K562 (cell line): Measurements from ENCODE around the gene FAM107B. TPM values are rescaled to one million over a fixed set of nuclear protein-coding genes. Genes with fewer than 3 reads are reported as not detected.

Experiments
- ATAC-seq: fragments of 200-7000 bp; cut with Tn5 transposase; 3 replicates; pipeline ENCODE4 v1.9.1; 2020; ENCODE audit warnings: moderate library complexity
- BruUV-seq: library from RNA; stranded (reverse); fragments of 400-500 nt; replicated peaks from 2 replicates; lab custom pipeline; 2021; lab: Mats Ljungman, UMichigan
- CTCF ChIA-PET: fragments of 300-600 bp; formaldehyde crosslinking; extraction: SDS; loops from one replicate; lab custom pipeline; 2021; ENCODE audit warnings: low intra/inter-chr PET ratio; lab: Yijun Ruan, JAX
- POLR2A ChIA-PET: fragments of 300-600, 350-650 bp; sonication (Branson Sonifier 250); formaldehyde crosslinking; extraction: SDS; loops from one replicate; lab custom pipeline; 2021; ENCODE audit warnings: antibody characterized with exemption, inconsistent platforms; lab: Yijun Ruan, JAX
- DNase-seq, 4 experiments: peaks; one replicate each; pipeline versions ENCODE4 v3.0.0 to v3.0.0-alpha.2; 2011 to 2018; ENCODE audit warnings: low spot score in 3 of 4, mixed read lengths in 3 of 4; ENCODE audit errors: extremely low read depth in 1 of 4
- FAIRE-seq: peaks from 2 replicates; lab custom pipeline; 2011; peaks lifted over from hg19 to GRCh38; lab: Jason Lieb, UNC
- H2AFZ ChIP-seq: 2 replicates; pipeline ENCODE4 v1.6.0; 2011; ENCODE audit warnings: low read depth, low read length, control low read depth, inconsistent platforms
- H3K27ac ChIP-seq: fragments of 200-600 bp; 3 replicates; pipeline ENCODE4 v1.8.0; 2011; ENCODE audit warnings: low read depth, mild to moderate bottlenecking, control low read depth, inconsistent platforms, low read length, moderate library complexity, mixed read lengths; ENCODE audit errors: extremely low read depth
- H3K27me3 ChIP-seq, 2 experiments: fragments of 300-600 bp in 1 of 2; 2 replicates in 1 of 2; 3 replicates in 1 of 2; pipeline versions ENCODE4 v1.6.0 to v1.8.0; 2011; ENCODE audit warnings: inconsistent platforms in 2 of 2, low read length in 2 of 2, mild to moderate bottlenecking in 1 of 2, mixed read lengths in 1 of 2, moderate library complexity in 1 of 2; ENCODE audit not compliant: control insufficient read depth in 2 of 2, insufficient read depth in 2 of 2
- H3K36me3 ChIP-seq: fragments of 300-600 bp; 3 replicates; pipeline ENCODE4 v1.8.0; 2011; ENCODE audit warnings: mild to moderate bottlenecking, low read length, inconsistent platforms; ENCODE audit not compliant: control insufficient read depth, insufficient read depth
- H3K4me1 ChIP-seq, 2 experiments: fragments of 200-600 bp in 1 of 2; replicated peaks in 1 of 2; 2 replicates in 1 of 2; 3 replicates in 1 of 2; pipeline versions ENCODE4 v1.5.1 to v1.8.0; 2011; ENCODE audit warnings: inconsistent platforms in 2 of 2, low read length in 2 of 2, mild to moderate bottlenecking in 1 of 2, mixed read lengths in 1 of 2, moderate library complexity in 1 of 2; ENCODE audit not compliant: control insufficient read depth in 2 of 2, insufficient read depth in 2 of 2
- H3K4me2 ChIP-seq: 2 replicates; pipeline ENCODE4 v1.6.1; 2011; ENCODE audit warnings: low read length, control low read depth, inconsistent platforms, mixed read lengths; ENCODE audit not compliant: insufficient read depth
- H3K4me3 ChIP-seq: fragments of 200-600 bp; sonication (generic), shearing (Covaris generic); 2 replicates; pipeline ENCODE4 v1.5.1; 2016; ENCODE audit warnings: control low read depth, inconsistent platforms
- H3K79me2 ChIP-seq: fragments of 200-600 bp; 3 replicates; pipeline ENCODE4 v1.8.0; 2011; ENCODE audit warnings: low read length, inconsistent platforms; ENCODE audit not compliant: control insufficient read depth, insufficient read depth
- H3K9ac ChIP-seq, 2 experiments: 2 replicates each; pipeline versions ENCODE4 v1.6.0 to v1.6.1; 2011; ENCODE audit warnings: low read depth in 2 of 2, low read length in 2 of 2, control low read depth in 1 of 2, inconsistent platforms in 1 of 2, mild to moderate bottlenecking in 1 of 2, mixed read lengths in 1 of 2; ENCODE audit not compliant: insufficient read depth in 1 of 2
- H3K9me1 ChIP-seq: one replicate; pipeline ENCODE4 v1.6.0; 2011; ENCODE audit warnings: inconsistent platforms, mild to moderate bottlenecking, low read length, moderate library complexity; ENCODE audit not compliant: control insufficient read depth, insufficient read depth
- H3K9me3 ChIP-seq: replicated peaks from 2 replicates; pipeline ENCODE4 v1.5.1; 2011; ENCODE audit warnings: low read depth, low read length, inconsistent platforms; ENCODE audit not compliant: control insufficient read depth, insufficient read depth
- H4K20me1 ChIP-seq: replicated peaks from 2 replicates; pipeline ENCODE4 v1.6.1; 2011; ENCODE audit warnings: low read length, inconsistent platforms, mixed read lengths; ENCODE audit not compliant: control insufficient read depth, insufficient read depth
- GABPB1 ChIP-seq: sonication (generic); formaldehyde crosslinking; IDR thresholded peaks from 2 replicates; pipeline ENCODE4 v1.8.0; 2022; ENCODE audit warnings: mild to moderate bottlenecking, missing genetic modification reagents
- NFIC ChIP-seq: fragments of 450-650 bp; IDR thresholded peaks from 2 replicates; pipeline ENCODE4 v1.6.1; 2017; ENCODE audit warnings: mild to moderate bottlenecking, inconsistent platforms
- SNIP1 ChIP-seq: fragments of 450-650 bp; IDR thresholded peaks from 2 replicates; pipeline ENCODE4 v1.7.1; 2017; ENCODE audit warnings: low read depth, mild to moderate bottlenecking
- whole genome bisulfite sequencing: fragments of 100-300 bp; shearing (Covaris generic); methylation state at CpG from one replicate; pipeline ENCODE4 v1.1.6; 2016; ENCODE audit warnings: low coverage, mixed read lengths; ENCODE audit not compliant: insufficient coverage; ENCODE audit errors: missing lambda C conversion rate; 5-methylcytosine and 5-hydroxymethylcytosine counted together
- in situ Hi-C: fragments of 300-500 bp; cut with MboI; formaldehyde crosslinking; loops from 4 replicates; pipeline ENCODE4 v1.15.0; 2018; ENCODE audit warnings: inconsistent platforms, mixed read lengths
- intact Hi-C: fragments of 100-400 bp; cut with micrococcal nuclease; formaldehyde crosslinking; loops from 2 replicates; pipeline ENCODE4 v1.14.2; 2022
- polyA plus RNA-seq, 8 experiments: library from polyadenylated mRNA; depleted of rRNA in 4 of 8; stranded (reverse) in 5 of 8; unstranded in 3 of 8; fragments of >200 nt; fragmentation: Nextera tagmentation in 2 of 8; fragmentation: Illumina TruSeq in 1 of 8; extraction: Ambion mirVana in 2 of 8; extraction: Trizol in 1 of 8; gene quantifications; 2 replicates each; pipeline versions ENCODE4 v1.2.1 to v1.2.3, GENCODE V29; 2011 to 2014; ENCODE audit warnings: inconsistent platforms in 1 of 8, missing spikeins in 1 of 8
- total RNA-seq, 7 experiments: library from RNA; depleted of rRNA in 6 of 7; stranded (reverse); fragments of >200 nt in 6 of 7; fragmentation: Illumina TruSeq in 2 of 7; extraction: Trizol in 2 of 7; gene quantifications; 2 replicates each; pipeline versions ENCODE4 v1.2.1 to v1.2.3, GENCODE V29; 2011 to 2021; ENCODE audit warnings: low replicate concordance in 1 of 7
- TF ChIP-seq, protein P1 (sequence below): sonication (generic); formaldehyde crosslinking; IDR thresholded peaks from 2 replicates; pipeline ENCODE4 v1.8.1; 2023; ENCODE audit warnings: missing genetic modification reagents, mild to moderate bottlenecking, borderline replicate concordance
- TF ChIP-seq, protein P2 (sequence below): fragments of 250-450 bp; sonication (Bioruptor Pico); IDR thresholded peaks from 2 replicates; pipeline ENCODE4 v1.8.0; 2022; ENCODE audit warnings: moderate library complexity, mild to moderate bottlenecking, inconsistent platforms

Gene FAM107B
- total and polyA plus RNA-seq, 9 of the 15 experiments (the other 6 are each of a cell fraction or from before 2014, with no cell fraction given) = 0.40 to 2.8 (median 1.4) TPM

DNA sequence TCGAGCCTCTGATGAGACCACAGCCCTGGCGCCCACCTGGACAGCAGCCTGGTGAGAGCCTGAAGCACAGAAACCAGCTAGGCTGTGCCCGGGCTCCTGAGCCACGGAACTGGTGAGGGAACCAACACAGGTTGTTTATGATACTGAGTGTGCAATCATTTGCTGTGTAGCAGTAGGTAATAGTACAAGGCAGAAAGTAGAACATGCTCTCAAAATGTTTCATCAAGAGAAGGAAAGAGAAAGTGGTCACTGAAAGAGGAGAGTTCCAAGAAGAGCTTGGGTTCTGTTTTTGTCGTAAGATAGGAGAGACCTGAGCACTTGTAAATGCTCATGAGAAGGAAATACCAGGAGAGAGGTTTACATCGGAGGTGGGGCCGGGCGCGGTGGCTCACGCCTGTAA is 208.2 kb downstream of the FAM107B start:
- Histone ChIP-seq H4K20me1 (no peaks in the 10 kb centered on the region), H3K27ac (no peak overlapping the region), H3K4me3 (no peak overlapping the region), H3K27me3 (peaks cover 7 to 26% of the 10 kb centered on the region in 2 experiments; a peak in 4 of 5 replicates), H3K4me2 (no peak overlapping the region), H3K79me2 (no peaks in the 10 kb centered on the region), H3K36me3 (no peaks in the 10 kb centered on the region), H3K9me1 (no peaks in the 10 kb centered on the region), H3K9ac (no peak overlapping the region), H3K4me1 (no peaks in the 10 kb centered on the region; a peak in 1 of 5 replicates), H3K9me3 (no peaks in the 10 kb centered on the region), H2AFZ (no peak overlapping the region)
- FAIRE-seq (no peak), ATAC-seq (no peak), DNase-seq (no peak)
- BruUV-seq = no TSS peak
- ChIA-PET POLR2A (interaction anchor here (0.7 kb wide), 1 partner anchor 33 kb away, joined by 3 read pairs; no protein-coding TSS in a partner anchor), CTCF (no interaction called here)
- in situ Hi-C loops (no loop called here), intact Hi-C loops (no loop called here)
- WGBS = 2% methylated on average over 10 of the region's 10 CpGs
- TF ChIP-seq, protein P1, sequence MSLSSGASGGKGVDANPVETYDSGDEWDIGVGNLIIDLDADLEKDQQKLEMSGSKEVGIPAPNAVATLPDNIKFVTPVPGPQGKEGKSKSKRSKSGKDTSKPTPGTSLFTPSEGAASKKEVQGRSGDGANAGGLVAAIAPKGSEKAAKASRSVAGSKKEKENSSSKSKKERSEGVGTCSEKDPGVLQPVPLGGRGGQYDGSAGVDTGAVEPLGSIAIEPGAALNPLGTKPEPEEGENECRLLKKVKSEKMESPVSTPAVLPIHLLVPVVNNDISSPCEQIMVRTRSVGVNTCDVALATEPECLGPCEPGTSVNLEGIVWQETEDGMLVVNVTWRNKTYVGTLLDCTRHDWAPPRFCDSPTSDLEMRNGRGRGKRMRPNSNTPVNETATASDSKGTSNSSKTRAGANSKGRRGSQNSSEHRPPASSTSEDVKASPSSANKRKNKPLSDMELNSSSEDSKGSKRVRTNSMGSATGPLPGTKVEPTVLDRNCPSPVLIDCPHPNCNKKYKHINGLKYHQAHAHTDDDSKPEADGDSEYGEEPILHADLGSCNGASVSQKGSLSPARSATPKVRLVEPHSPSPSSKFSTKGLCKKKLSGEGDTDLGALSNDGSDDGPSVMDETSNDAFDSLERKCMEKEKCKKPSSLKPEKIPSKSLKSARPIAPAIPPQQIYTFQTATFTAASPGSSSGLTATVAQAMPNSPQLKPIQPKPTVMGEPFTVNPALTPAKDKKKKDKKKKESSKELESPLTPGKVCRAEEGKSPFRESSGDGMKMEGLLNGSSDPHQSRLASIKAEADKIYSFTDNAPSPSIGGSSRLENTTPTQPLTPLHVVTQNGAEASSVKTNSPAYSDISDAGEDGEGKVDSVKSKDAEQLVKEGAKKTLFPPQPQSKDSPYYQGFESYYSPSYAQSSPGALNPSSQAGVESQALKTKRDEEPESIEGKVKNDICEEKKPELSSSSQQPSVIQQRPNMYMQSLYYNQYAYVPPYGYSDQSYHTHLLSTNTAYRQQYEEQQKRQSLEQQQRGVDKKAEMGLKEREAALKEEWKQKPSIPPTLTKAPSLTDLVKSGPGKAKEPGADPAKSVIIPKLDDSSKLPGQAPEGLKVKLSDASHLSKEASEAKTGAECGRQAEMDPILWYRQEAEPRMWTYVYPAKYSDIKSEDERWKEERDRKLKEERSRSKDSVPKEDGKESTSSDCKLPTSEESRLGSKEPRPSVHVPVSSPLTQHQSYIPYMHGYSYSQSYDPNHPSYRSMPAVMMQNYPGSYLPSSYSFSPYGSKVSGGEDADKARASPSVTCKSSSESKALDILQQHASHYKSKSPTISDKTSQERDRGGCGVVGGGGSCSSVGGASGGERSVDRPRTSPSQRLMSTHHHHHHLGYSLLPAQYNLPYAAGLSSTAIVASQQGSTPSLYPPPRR (CRISPR knock-in tag) = no peak
- TF ChIP-seq, protein P2, sequence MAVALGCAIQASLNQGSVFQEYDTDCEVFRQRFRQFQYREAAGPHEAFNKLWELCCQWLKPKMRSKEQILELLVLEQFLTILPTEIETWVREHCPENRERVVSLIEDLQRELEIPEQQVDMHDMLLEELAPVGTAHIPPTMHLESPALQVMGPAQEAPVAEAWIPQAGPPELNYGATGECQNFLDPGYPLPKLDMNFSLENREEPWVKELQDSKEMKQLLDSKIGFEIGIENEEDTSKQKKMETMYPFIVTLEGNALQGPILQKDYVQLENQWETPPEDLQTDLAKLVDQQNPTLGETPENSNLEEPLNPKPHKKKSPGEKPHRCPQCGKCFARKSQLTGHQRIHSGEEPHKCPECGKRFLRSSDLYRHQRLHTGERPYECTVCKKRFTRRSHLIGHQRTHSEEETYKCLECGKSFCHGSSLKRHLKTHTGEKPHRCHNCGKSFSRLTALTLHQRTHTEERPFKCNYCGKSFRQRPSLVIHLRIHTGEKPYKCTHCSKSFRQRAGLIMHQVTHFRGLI (CRISPR knock-in tag) = no peak
- TF ChIP-seq NFIC (no peak), GABPB1 (CRISPR knock-in tag) (no peak), SNIP1 (no peak)
